A673 (cell line): ENCODE measurements around the gene PSMD3.

Source experiments
- CTCF ChIP-seq: fragments of 300-800, 200-600 bp; sonication (generic); conservative IDR thresholded peaks from 2 replicates; pipeline ENCODE4 v1.5.1; 2017; ENCODE audit warnings: low read depth, mild to moderate bottlenecking, antibody characterized with exemption, low read length, moderate library complexity, mixed read lengths
- EZH2 ChIP-seq: fragments of 200-600 bp; sonication (generic); IDR thresholded peaks from 2 replicates; pipeline ENCODE4 v1.6.1; 2017; ENCODE audit warnings: borderline replicate concordance, low read depth, mild to moderate bottlenecking, mixed read lengths, antibody characterized with exemption, low read length; ENCODE audit not compliant: poor library complexity, severe bottlenecking

DNA sequence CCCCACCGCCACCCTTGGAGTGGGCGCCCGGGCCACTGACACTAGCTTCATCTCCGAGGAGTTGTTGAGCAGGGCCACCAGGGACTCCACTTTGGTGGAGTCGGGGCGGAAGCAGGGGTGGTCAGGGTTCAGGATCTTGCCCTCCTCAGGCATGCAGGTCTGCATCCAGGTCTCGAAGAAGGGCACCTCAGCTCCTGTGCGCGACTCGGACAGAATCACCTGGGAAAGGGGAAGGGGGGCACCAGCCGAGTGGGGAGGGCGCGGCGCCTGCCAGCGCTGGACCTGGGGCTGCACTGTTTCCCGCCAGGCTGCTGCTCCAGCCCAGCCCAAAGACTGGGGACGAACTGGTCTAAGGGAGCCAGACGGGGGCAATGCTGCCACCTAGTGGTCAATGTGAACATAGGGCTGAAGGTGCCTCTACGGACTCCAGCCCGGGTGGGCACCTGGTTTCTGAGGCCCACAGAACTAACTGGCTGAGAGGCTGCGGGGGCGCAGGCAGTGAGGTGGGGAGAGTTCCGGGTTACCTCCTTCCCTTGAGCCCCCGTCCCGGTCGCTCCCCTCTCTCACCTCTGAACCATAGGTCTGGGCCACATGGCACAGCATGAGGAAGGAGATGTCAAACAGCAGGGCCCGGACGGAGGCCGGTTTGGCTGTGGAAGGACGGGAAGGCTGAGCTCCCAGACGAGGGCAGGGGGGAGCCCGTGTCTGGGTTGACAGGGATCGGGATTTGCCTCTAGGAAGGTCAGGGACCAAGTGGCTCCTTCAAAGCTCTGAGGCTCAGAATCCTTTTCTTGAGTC lies 46.4 kb downstream of the PSMD3 start:
- TF ChIP-seq CTCF (peak; percentile 71), EZH2 (no peak)
